Karpas-422 (cell line): ENCODE measurements around the gene CAPZB. TPM values are rescaled to one million over a fixed set of nuclear protein-coding genes. Genes with fewer than 3 reads are reported as not detected.
"Not testable (repeated sequence)": the region's sequence is repeated elsewhere in the genome, so short reads cannot be mapped to it uniquely, and the experiment has no call there.

ENCODE experiments used
- DNase-seq: peaks from one replicate; pipeline ENCODE4 v3.0.0-alpha.2; 2015
- H2AFZ ChIP-seq: fragments of 200-600 bp; sonication (generic); 2 replicates; pipeline ENCODE4 v1.6.1; 2014; ENCODE audit warnings: antibody characterized with exemption, low read length, mixed read lengths
- H3K27ac ChIP-seq: fragments of 200-600 bp; sonication (generic); 2 replicates; pipeline ENCODE4 v1.5.1; 2014; ENCODE audit warnings: mild to moderate bottlenecking, low read length, moderate library complexity
- H3K27me3 ChIP-seq: fragments of 200-600 bp; sonication (generic); 2 replicates; pipeline ENCODE4 v1.6.1; 2014; ENCODE audit warnings: low read length, mixed read lengths
- H3K36me3 ChIP-seq: fragments of 200-600 bp; sonication (generic); 2 replicates; pipeline ENCODE4 v1.6.1; 2014; ENCODE audit warnings: low read length, mixed read lengths; ENCODE audit not compliant: insufficient read depth
- H3K4me1 ChIP-seq: fragments of 200-600 bp; sonication (generic); 2 replicates; pipeline ENCODE4 v1.6.1; 2014; ENCODE audit warnings: mild to moderate bottlenecking, low read length, mixed read lengths
- H3K4me2 ChIP-seq: fragments of 200-600 bp; sonication (generic); 2 replicates; pipeline ENCODE4 v1.6.1; 2014; ENCODE audit warnings: low read length, low read depth, mild to moderate bottlenecking; ENCODE audit not compliant: poor library complexity, severe bottlenecking
- H3K4me3 ChIP-seq: fragments of 200-600 bp; sonication (generic); 2 replicates; pipeline ENCODE4 v1.5.1; 2014; ENCODE audit warnings: mild to moderate bottlenecking, antibody characterized with exemption, low read length, mixed read lengths
- H3K79me2 ChIP-seq: fragments of 200-600 bp; sonication (generic); 2 replicates; pipeline ENCODE4 v1.6.1; 2014; ENCODE audit warnings: mild to moderate bottlenecking, low read length, mixed read lengths
- H3K9ac ChIP-seq: fragments of 200-600 bp; sonication (generic); 2 replicates; pipeline ENCODE4 v1.6.0; 2014; ENCODE audit warnings: low read length
- H3K9me2 ChIP-seq: fragments of 200-600 bp; sonication (generic), shearing (Covaris generic); replicated peaks from 2 replicates; pipeline ENCODE4 v1.6.0; 2014; ENCODE audit warnings: mild to moderate bottlenecking, low read length, moderate library complexity; ENCODE audit not compliant: insufficient read depth
- H3K9me3 ChIP-seq: fragments of 300-700, 200-600 bp; sonication (generic); 2 replicates; pipeline ENCODE4 v1.6.1; 2014; ENCODE audit warnings: low read length, mixed read lengths
- H4K20me1 ChIP-seq: fragments of 200-600 bp; sonication (generic); 2 replicates; pipeline ENCODE4 v1.6.1; 2014; ENCODE audit warnings: mild to moderate bottlenecking, antibody characterized with exemption, low read length, low read depth; ENCODE audit not compliant: insufficient read depth
- total RNA-seq: library from RNA; depleted of rRNA; stranded (reverse); fragments of >200 nt; shearing (Covaris generic); gene quantifications from 2 replicates; pipeline ENCODE4 v1.2.3, GENCODE V29; 2014; ENCODE audit warnings: low replicate concordance

Gene CAPZB
- total RNA-seq, 1 experiment from 2014 or later: 55.5 TPM

DNA sequence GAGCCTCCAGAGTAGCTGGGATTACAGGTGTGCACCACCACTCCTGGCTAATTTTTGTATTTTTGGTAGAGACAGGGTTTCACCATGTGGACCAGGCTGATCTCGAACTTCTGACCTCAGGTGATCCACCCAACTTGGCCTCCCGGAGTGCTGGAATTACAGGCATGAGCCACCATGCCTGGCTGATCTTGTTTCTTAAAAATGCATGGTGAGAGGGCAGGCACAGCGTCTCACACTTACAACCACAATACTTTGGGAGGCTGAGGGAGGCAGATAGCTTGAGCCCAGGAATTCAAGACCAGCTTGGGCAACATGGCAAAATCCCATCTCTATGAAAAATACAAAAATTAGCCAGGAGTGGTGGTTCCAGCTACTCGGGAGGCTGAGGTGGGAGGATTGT, 37.2 kb upstream of the CAPZB start:
- H3K4me1 ChIP-seq, H4K20me1 ChIP-seq, H3K4me3 ChIP-seq, H3K27me3 ChIP-seq, H3K36me3 ChIP-seq, DNase-seq, H3K9me3 ChIP-seq, H3K27ac ChIP-seq, H3K9me2 ChIP-seq, H3K79me2 ChIP-seq, H3K9ac ChIP-seq, H3K4me2 ChIP-seq, H2AFZ ChIP-seq: not testable (repeated sequence)

- no peak overlapping the region for H3K4me3 ChIP-seq
- H3K27ac ChIP-seq: no peak overlapping the region
- no peaks in the 10 kb centered on the region for H3K79me2 ChIP-seq
- no peaks in the 10 kb centered on the region for H3K36me3 ChIP-seq
- no peaks in the 10 kb centered on the region for H3K27me3 ChIP-seq
- no peak overlapping the region for H3K4me2 ChIP-seq
- no peak overlapping the region for H2AFZ ChIP-seq
- H3K9me2 ChIP-seq: no peaks in the 10 kb centered on the region
- no peaks in the 10 kb centered on the region for H3K9me3 ChIP-seq
- no peaks in the 10 kb centered on the region for H4K20me1 ChIP-seq
- DNase-seq: no peak
- no peak overlapping the region for H3K9ac ChIP-seq
- peaks cover 4% of the 10 kb centered on the region; the same call in 1 of the 2 replicates for H3K4me1 ChIP-seq
Observed at GRCh38 chr1:19521411-19521810, 36.1 kb upstream of the CAPZB start.

- no peaks in the 10 kb centered on the region for H3K9me3 ChIP-seq
- H3K4me3 ChIP-seq: no peak overlapping the region
- no peaks in the 10 kb centered on the region for H3K36me3 ChIP-seq
- H3K4me2 ChIP-seq: no peak overlapping the region
- H3K27me3 ChIP-seq: no peaks in the 10 kb centered on the region
- H2AFZ ChIP-seq: no peak overlapping the region
- H3K9ac ChIP-seq: no peak overlapping the region
- H3K4me1 ChIP-seq: peaks cover 4% of the 10 kb centered on the region; the same call in 1 of the 2 replicates
- H3K79me2 ChIP-seq: no peaks in the 10 kb centered on the region
- no peak overlapping the region for H3K27ac ChIP-seq
- no peaks in the 10 kb centered on the region for H3K9me2 ChIP-seq
- no peaks in the 10 kb centered on the region for H4K20me1 ChIP-seq
- no peak for DNase-seq
Observed at GRCh38 chr1:19517017-19517416, 31.7 kb upstream of the CAPZB start.

- Histone ChIP-seq H3K9me3 (no peaks in the 10 kb centered on the region), H3K4me3 (no peak overlapping the region), H3K4me1 (peaks cover 4% of the 10 kb centered on the region; the same call in 1 of the 2 replicates), H3K79me2 (no peaks in the 10 kb centered on the region), H3K9me2 (0 out of 2 replicates have a peak, but pooled peaks cover 3% of the 10 kb centered on the region), H3K9ac (no peak overlapping the region), H2AFZ (no peak overlapping the region), H3K4me2 (no peak overlapping the region), H3K27ac (no peak overlapping the region), H4K20me1 (no peaks in the 10 kb centered on the region), H3K27me3 (no peaks in the 10 kb centered on the region), H3K36me3 (no peaks in the 10 kb centered on the region)
- no peak for DNase-seq
Observed at GRCh38 chr1:19515201-19515600, 29.9 kb upstream of the CAPZB start.

- no peaks in the 10 kb centered on the region for H3K36me3 ChIP-seq
- no peaks in the 10 kb centered on the region for H4K20me1 ChIP-seq
- H2AFZ ChIP-seq: no peak overlapping the region
- H3K4me3 ChIP-seq: no peak overlapping the region
- DNase-seq: no peak
- H3K27ac ChIP-seq: no peak overlapping the region
- H3K79me2 ChIP-seq: no peaks in the 10 kb centered on the region
- no peaks in the 10 kb centered on the region for H3K9me3 ChIP-seq
- H3K9me2 ChIP-seq: 0 out of 2 replicates have a peak, but pooled peaks cover 3% of the 10 kb centered on the region
- H3K27me3 ChIP-seq: no peaks in the 10 kb centered on the region
- peaks cover 4% of the 10 kb centered on the region; the same call in 1 of the 2 replicates for H3K4me1 ChIP-seq
- H3K4me2 ChIP-seq: no peak overlapping the region
- H3K9ac ChIP-seq: no peak overlapping the region
Observed at GRCh38 chr1:19514391-19514831, 29.1 kb upstream of the CAPZB start.

DNA sequence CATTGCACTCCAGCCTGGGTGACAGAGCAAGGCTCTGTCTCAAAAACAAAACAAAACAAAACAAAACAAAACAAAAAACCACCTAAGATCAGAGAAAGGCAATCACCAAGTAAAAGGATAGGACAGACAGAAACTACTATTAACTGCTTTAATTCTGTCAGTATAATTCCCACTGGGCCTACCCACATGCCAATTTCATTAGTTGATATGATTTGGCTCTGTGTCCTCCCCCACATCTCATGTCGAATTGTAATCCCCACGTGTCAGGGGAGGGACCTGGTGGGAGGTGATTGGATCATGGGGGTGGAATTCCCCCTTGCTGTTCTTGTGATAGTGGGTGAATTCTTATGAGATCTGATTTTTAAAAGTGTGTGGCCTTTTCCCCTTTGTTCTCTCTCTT, 27.2 kb upstream of the CAPZB start:
- Histone ChIP-seq H2AFZ (no peak overlapping the region), H3K4me3 (no peak overlapping the region), H3K9me2 (0 out of 2 replicates have a peak, but pooled peaks cover 3% of the 10 kb centered on the region), H3K9me3 (no peaks in the 10 kb centered on the region), H3K27ac (no peak overlapping the region), H3K27me3 (no peaks in the 10 kb centered on the region), H3K4me2 (no peak overlapping the region), H4K20me1 (no peaks in the 10 kb centered on the region), H3K79me2 (no peaks in the 10 kb centered on the region), H3K9ac (no peak overlapping the region), H3K36me3 (no peaks in the 10 kb centered on the region), H3K4me1 (peaks cover 4% of the 10 kb centered on the region; the same call in 1 of the 2 replicates)
- DNase-seq: no peak

- Histone ChIP-seq H3K4me3 (no peak overlapping the region), H3K36me3 (no peaks in the 10 kb centered on the region), H3K79me2 (no peaks in the 10 kb centered on the region), H2AFZ (no peak overlapping the region), H3K4me1 (peaks cover 3% of the 10 kb centered on the region), H3K4me2 (no peak overlapping the region), H3K9me3 (no peaks in the 10 kb centered on the region), H3K9me2 (0 out of 2 replicates have a peak, but pooled peaks cover 3% of the 10 kb centered on the region), H4K20me1 (no peaks in the 10 kb centered on the region), H3K9ac (no peak overlapping the region), H3K27me3 (no peaks in the 10 kb centered on the region), H3K27ac (no peak overlapping the region)
- DNase-seq: no peak
Observed at GRCh38 chr1:19511116-19511515, 25.8 kb upstream of the CAPZB start.

DNA sequence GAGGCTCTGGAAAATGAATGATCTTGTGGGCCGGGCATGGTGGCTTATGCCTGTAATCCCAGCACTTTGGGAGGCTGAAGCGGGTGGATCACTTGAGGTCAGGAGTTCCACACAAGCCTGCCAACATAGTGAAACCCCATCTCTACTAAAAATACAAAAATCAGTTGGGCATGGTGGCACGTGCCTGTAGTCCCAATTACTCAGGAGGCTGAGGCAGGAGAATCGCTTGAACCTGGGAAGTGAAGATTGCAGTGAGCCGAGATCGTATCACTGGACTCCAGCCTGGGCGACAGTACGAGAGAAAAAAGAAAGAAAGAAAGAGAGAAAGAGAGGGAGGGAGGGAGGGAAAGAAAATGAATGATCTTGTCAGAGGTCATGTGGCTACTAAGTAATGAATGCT, 24.3 kb upstream of the CAPZB start:
- peaks cover 18% of the 10 kb centered on the region for H3K4me1 ChIP-seq

GRCh38 chr1:19507516-19507915, 22.2 kb upstream of the CAPZB start:
- Histone ChIP-seq H3K4me3 (no peak overlapping the region), H4K20me1 (no peaks in the 10 kb centered on the region), H3K9me3 (no peaks in the 10 kb centered on the region), H3K4me1 (peaks cover 18% of the 10 kb centered on the region), H3K27me3 (no peaks in the 10 kb centered on the region), H3K79me2 (no peaks in the 10 kb centered on the region), H3K27ac (no peak overlapping the region), H2AFZ (no peak overlapping the region), H3K36me3 (no peaks in the 10 kb centered on the region), H3K4me2 (no peak overlapping the region), H3K9ac (no peak overlapping the region), H3K9me2 (0 out of 2 replicates have a peak, but pooled peaks cover 3% of the 10 kb centered on the region)
- DNase-seq: no peak

More for the DNA sequence above, 24.3 kb upstream of the CAPZB start:
- H4K20me1 ChIP-seq, H3K27me3 ChIP-seq, DNase-seq, H3K27ac ChIP-seq, H2AFZ ChIP-seq, H3K4me2 ChIP-seq, H3K36me3 ChIP-seq, H3K9me3 ChIP-seq, H3K9me2 ChIP-seq, H3K79me2 ChIP-seq, H3K9ac ChIP-seq, H3K4me3 ChIP-seq: not testable (repeated sequence)
